GM23248 (cell line): Measurements from ENCODE around the gene ASXL3. TPM values are rescaled to one million over a fixed set of nuclear protein-coding genes. Genes with fewer than 3 reads are reported as not detected.

Experiments used
- DNase-seq: peaks from one replicate; pipeline ENCODE4 v3.0.0-alpha.2; 2015
- H2AFZ ChIP-seq: fragments of 200-600 bp; sonication (generic); 2 replicates; pipeline ENCODE4 v1.6.1; 2016; ENCODE audit warnings: antibody characterized with exemption
- H3F3A ChIP-seq: fragments of 200-600 bp; sonication (generic); 2 replicates; pipeline ENCODE4 v1.6.1; 2016; ENCODE audit warnings: mild to moderate bottlenecking, antibody characterized with exemption, mixed run types; ENCODE audit not compliant: insufficient read depth
- H3K27ac ChIP-seq: fragments of 200-600 bp; sonication (generic); 2 replicates; pipeline ENCODE4 v1.5.1; 2016; ENCODE audit warnings: mild to moderate bottlenecking
- H3K27me3 ChIP-seq: fragments of 200-600 bp; sonication (generic); replicated peaks from 2 replicates; pipeline ENCODE4 v1.6.1; 2016; ENCODE audit warnings: mild to moderate bottlenecking; ENCODE audit not compliant: insufficient read depth
- H3K36me3 ChIP-seq: fragments of 200-600 bp; sonication (generic); 2 replicates; pipeline ENCODE4 v1.6.1; 2016; ENCODE audit warnings: low read depth, mild to moderate bottlenecking
- H3K4me1 ChIP-seq: fragments of 200-600 bp; sonication (generic); 2 replicates; pipeline ENCODE4 v1.6.1; 2016; ENCODE audit warnings: mild to moderate bottlenecking; ENCODE audit not compliant: insufficient read depth
- H3K4me2 ChIP-seq: fragments of 200-600 bp; sonication (generic); one replicate; pipeline ENCODE4 v1.6.1; 2016; ENCODE audit warnings: mild to moderate bottlenecking; ENCODE audit not compliant: unreplicated experiment
- H3K4me3 ChIP-seq: fragments of 200-600 bp; sonication (generic); 2 replicates; pipeline ENCODE4 v1.5.1; 2016; ENCODE audit warnings: mild to moderate bottlenecking
- H3K79me2 ChIP-seq: fragments of 200-600 bp; sonication (generic); 2 replicates; pipeline ENCODE4 v1.6.1; 2016; ENCODE audit warnings: mild to moderate bottlenecking; ENCODE audit not compliant: insufficient read depth
- H3K9ac ChIP-seq: fragments of 200-600 bp; sonication (generic); 2 replicates; pipeline ENCODE4 v1.6.1; 2016; ENCODE audit warnings: mild to moderate bottlenecking
- H3K9me2 ChIP-seq: fragments of 200-600 bp; sonication (generic); 2 replicates; pipeline ENCODE4 v1.6.1; 2016; ENCODE audit warnings: mixed run types, mild to moderate bottlenecking, moderate library complexity; ENCODE audit not compliant: insufficient read depth
- H3K9me3 ChIP-seq: fragments of 200-600 bp; sonication (generic); one replicate; pipeline ENCODE4 v1.6.1; 2017; ENCODE audit warnings: low read depth
- H4K20me1 ChIP-seq: fragments of 200-600 bp; sonication (generic); 2 replicates; pipeline ENCODE4 v1.6.0; 2016; ENCODE audit not compliant: insufficient read depth
- EZH2 ChIP-seq: fragments of 200-600 bp; sonication (generic); IDR thresholded peaks from 2 replicates; pipeline ENCODE4 v1.6.1; 2018; ENCODE audit warnings: antibody characterized with exemption, mild to moderate bottlenecking; ENCODE audit not compliant: insufficient read depth, poor library complexity, severe bottlenecking
- EZH2phosphoT487 ChIP-seq: fragments of 200-600 bp; sonication (generic); IDR thresholded peaks from 2 replicates; pipeline ENCODE4 v1.6.1; 2018; ENCODE audit warnings: antibody characterized with exemption, moderate library complexity, mild to moderate bottlenecking, low read depth; ENCODE audit not compliant: insufficient read depth
- WGBS, 2 experiments: methylation state at CpG; one replicate each; pipeline ENCODE4 v1.1.6; 2015 to 2017; ENCODE audit warnings: low lambda C conversion rate in 2 of 2, low coverage in 1 of 2; ENCODE audit errors: missing lambda C conversion rate in 2 of 2; 5-methylcytosine and 5-hydroxymethylcytosine counted together
- in situ Hi-C: fragments of 300-500 bp; cut with MboI; formaldehyde crosslinking; loops from 2 replicates; pipeline ENCODE4 v1.15.0; 2020
- polyA plus RNA-seq: library from polyadenylated mRNA; unstranded; fragments of >200 nt; fragmentation: Nextera tagmentation; extraction: Ambion mirVana; gene quantifications from 2 replicates; pipeline ENCODE4 v1.2.1, GENCODE V29; 2016
- total RNA-seq: library from RNA; depleted of rRNA; stranded (reverse); fragments of >200 nt; shearing (Covaris generic); gene quantifications from 2 replicates; pipeline ENCODE4 v1.2.3, GENCODE V29; 2014

ASXL3 gene
- total and polyA plus RNA-seq, 2 experiments from 2014 or later = not detected

GRCh38 chr18:33745151-33745795, 167.3 kb downstream of the ASXL3 start:
- Histone ChIP-seq H3K9ac (no peak overlapping the region), H3K79me2 (no peaks in the 10 kb centered on the region), H3F3A (no peaks in the 10 kb centered on the region), H3K27ac (no peak overlapping the region), H3K27me3 (peaks cover 3% of the 10 kb centered on the region), H2AFZ (no peak overlapping the region), H3K9me3 (no peaks in the 10 kb centered on the region), H3K36me3 (no peaks in the 10 kb centered on the region), H3K4me2 (no peak overlapping the region), H4K20me1 (no peaks in the 10 kb centered on the region), H3K4me1 (no peaks in the 10 kb centered on the region), H3K9me2 (no peaks in the 10 kb centered on the region), H3K4me3 (no peak overlapping the region)
- DNase-seq = no peak
- TF ChIP-seq EZH2phosphoT487 (no peak), EZH2 (no peak)
- in situ Hi-C loops = no loop called here
- 55 to 59% methylated on average over 8 of the region's 8 CpGs for WGBS, 2 experiments

- TF ChIP-seq EZH2 (no peak), EZH2phosphoT487 (no peak)
- Histone ChIP-seq H3F3A (no peaks in the 10 kb centered on the region), H3K36me3 (no peaks in the 10 kb centered on the region), H3K9me3 (no peaks in the 10 kb centered on the region), H2AFZ (no peak overlapping the region), H3K4me1 (no peaks in the 10 kb centered on the region), H3K4me3 (no peak overlapping the region), H3K9me2 (no peaks in the 10 kb centered on the region), H3K27me3 (peaks cover 3% of the 10 kb centered on the region), H4K20me1 (no peaks in the 10 kb centered on the region), H3K9ac (no peak overlapping the region), H3K79me2 (no peaks in the 10 kb centered on the region), H3K4me2 (no peak overlapping the region), H3K27ac (no peak overlapping the region)
- 53 to 64% methylated on average over 10 to 16 of the region's 16 CpGs for WGBS, 2 experiments
- in situ Hi-C loops = no loop called here
- no peak for DNase-seq
Measured at GRCh38 chr18:33745871-33746545, 168.0 kb downstream of the ASXL3 start.

- H3K4me1 ChIP-seq = no peaks in the 10 kb centered on the region
- H3K9me2 ChIP-seq = no peaks in the 10 kb centered on the region
- peaks cover 3% of the 10 kb centered on the region for H3K27me3 ChIP-seq
- H3K4me2 ChIP-seq = no peak overlapping the region
- no peak overlapping the region for H3K9ac ChIP-seq
- H4K20me1 ChIP-seq = no peaks in the 10 kb centered on the region
- H3K27ac ChIP-seq = no peak overlapping the region
- no peaks in the 10 kb centered on the region for H3K79me2 ChIP-seq
- no peak for TF ChIP-seq EZH2phosphoT487
- WGBS, 2 experiments = 68 to 73% methylated on average over 9 of the region's 9 CpGs
- DNase-seq = no peak
- no peaks in the 10 kb centered on the region for H3K9me3 ChIP-seq
- no peaks in the 10 kb centered on the region for H3F3A ChIP-seq
- no peaks in the 10 kb centered on the region for H3K36me3 ChIP-seq
- H2AFZ ChIP-seq = 0 out of 2 replicates have a peak overlapping the region, but pooled peaks have one; percentile 34
- no peak overlapping the region for H3K4me3 ChIP-seq
- in situ Hi-C loops = no loop called here
Measured at GRCh38 chr18:33749834-33750233, 171.8 kb downstream of the ASXL3 start.

- Histone ChIP-seq H3K4me1 (peaks cover 2% of the 10 kb centered on the region), H3K9ac (no peak overlapping the region), H3K9me3 (no peaks in the 10 kb centered on the region), H2AFZ (0 out of 2 replicates have a peak overlapping the region, but pooled peaks have one; percentile 34), H3K79me2 (no peaks in the 10 kb centered on the region), H3K36me3 (no peaks in the 10 kb centered on the region), H3K27ac (no peak overlapping the region), H3F3A (peaks cover 4% of the 10 kb centered on the region), H3K9me2 (no peaks in the 10 kb centered on the region), H3K4me3 (no peak overlapping the region), H3K4me2 (no peak overlapping the region), H4K20me1 (no peaks in the 10 kb centered on the region), H3K27me3 (peaks cover 3% of the 10 kb centered on the region)
- WGBS, 2 experiments = 25 to 42% methylated on average over 3 of the region's 3 CpGs
- in situ Hi-C loops = no loop called here
- no peak for DNase-seq
- TF ChIP-seq EZH2phosphoT487 (no peak), EZH2 (no peak)
Measured at GRCh38 chr18:33750366-33750765, 172.3 kb downstream of the ASXL3 start.
